HG03066 (cell line): ENCODE data around the gene GATB.

ENCODE experiments used
- ATAC-seq: cut with Tn5 transposase; IDR thresholded peaks from one replicate; pipeline ENCODE4 v1.9.1; 2021; ENCODE audit warnings: low read depth; ENCODE audit not compliant: unreplicated experiment

The GATB gene

GRCh38 chr4:151702256-151702655 lies 58.6 kb downstream of the GATB start:
- no peak for ATAC-seq

GRCh38 chr4:151700566-151701316 lies 60.1 kb downstream of the GATB start:
- ATAC-seq = no peak

- ATAC-seq = no peak
Observed at GRCh38 chr4:151698213-151698612, 62.6 kb downstream of the GATB start.

GRCh38 chr4:151694961-151695720 lies 65.7 kb downstream of the GATB start:
- ATAC-seq = no peak

DNA sequence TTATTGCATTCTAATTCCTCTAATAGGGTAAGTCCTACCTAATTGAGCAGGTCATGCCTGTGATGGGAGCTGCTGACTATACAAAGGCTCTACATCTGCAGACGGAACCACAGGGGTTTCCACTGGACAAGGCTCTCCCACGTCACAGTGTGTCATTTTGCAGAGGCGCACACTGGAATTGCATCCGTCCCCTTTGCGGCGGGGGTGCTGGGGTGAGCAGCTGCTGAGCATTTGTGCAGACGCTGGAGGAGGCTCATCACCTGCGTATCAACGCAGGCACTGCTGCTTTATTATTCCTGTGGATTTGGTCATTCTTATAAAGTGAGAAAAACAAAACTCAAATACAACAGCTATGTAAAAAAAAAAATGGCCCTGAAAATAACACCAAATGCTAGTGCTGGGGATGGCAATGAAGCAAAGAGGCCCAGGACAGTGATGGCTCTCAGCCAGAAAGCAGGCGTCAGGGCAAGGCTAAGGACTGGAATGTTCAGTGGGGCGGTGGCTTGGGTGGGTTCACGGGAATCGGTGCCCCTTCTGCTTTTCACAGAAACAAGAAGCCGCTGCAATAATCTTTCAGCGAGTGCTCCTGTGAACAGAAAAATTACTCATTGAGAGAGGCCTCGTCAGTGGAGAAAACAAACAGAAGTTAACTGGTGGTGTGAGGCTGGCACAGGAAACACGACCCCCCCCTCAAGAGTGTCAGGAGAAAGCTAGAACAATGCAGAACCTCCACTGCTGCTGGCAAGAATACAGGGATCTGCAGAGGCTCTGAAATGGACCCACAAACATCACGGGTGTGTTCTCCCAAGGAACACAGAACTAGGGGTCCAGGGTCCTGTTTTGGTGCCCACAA lies 67.8 kb downstream of the GATB start:
- ATAC-seq = no peak

DNA sequence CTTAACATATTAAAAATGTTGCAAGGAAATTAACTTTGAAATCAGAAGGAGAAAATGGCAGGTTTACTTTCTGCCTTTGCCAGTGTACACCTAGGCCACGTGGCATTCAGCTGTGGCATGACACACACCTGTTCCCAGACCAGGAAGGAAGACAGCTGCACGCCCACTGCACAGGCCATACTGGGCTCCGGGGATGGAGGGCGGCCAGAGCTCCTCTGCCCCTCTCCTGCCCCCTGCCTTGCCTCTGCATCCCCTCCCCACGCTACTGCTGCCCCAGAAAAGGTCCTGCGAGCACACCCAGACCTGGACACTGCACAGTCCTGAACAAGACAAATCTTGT lies 68.4 kb downstream of the GATB start:
- ATAC-seq = no peak

- ATAC-seq = no peak
Observed at GRCh38 chr4:151691639-151692442, 69.0 kb downstream of the GATB start.

DNA sequence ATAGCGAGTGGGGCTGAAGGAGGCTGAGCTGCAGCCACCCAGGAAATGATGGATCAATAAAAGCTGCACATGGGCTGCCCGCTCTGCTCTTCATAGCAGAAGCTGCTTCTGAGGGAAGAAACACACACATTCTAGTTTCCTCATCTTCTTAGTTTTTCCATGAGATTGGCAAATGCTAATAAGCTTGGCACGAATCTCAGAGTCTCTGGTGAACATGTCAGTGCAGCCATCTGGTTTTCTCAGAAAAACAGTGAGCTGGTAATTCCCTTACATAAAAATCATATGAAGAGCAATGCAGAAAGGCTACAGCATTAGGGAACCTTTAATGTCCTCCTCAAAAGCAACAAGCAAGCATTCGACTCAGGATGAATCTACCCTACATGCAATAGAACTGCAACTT lies 69.9 kb downstream of the GATB start:
- no peak for ATAC-seq

DNA sequence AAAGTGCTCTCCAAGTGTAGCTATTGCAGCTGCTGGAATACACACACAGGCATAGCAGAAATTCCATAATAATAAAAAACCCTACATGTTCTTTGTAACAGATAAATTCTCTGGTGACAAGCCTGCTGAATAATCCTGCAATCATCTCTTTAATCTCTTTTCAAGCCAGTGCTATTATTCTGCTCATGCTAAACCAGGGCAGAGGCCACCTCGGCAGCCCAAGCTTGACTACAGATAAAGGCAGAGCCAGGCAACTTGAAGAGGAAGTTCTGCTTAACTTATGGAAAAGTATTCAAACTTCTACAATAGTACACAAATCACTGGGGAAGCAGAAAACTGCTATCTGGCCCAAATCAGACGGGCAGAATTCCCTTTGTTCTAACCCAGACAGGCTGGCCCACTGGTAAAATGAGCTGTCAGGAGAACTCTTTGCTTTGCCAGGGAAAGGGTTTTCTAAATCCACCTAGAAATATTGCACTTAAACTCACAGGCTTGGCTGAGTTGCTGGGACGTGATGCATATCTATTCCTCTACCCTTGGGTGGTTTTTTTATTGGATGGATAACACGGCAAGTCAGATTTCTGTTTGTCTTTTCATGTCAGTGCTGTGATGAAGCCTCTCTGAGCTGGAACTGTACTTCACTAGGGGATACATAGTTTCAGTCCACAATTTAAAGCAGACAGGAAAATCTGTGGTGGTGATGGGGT lies 70.5 kb downstream of the GATB start:
- ATAC-seq = no peak

- no peak for ATAC-seq
Observed at GRCh38 chr4:151689211-151689991, 71.4 kb downstream of the GATB start.

- ATAC-seq = no peak
Observed at GRCh38 chr4:151688785-151689043, 72.1 kb downstream of the GATB start.

- no peak for ATAC-seq
Observed at GRCh38 chr4:151688003-151688784, 72.6 kb downstream of the GATB start.

DNA sequence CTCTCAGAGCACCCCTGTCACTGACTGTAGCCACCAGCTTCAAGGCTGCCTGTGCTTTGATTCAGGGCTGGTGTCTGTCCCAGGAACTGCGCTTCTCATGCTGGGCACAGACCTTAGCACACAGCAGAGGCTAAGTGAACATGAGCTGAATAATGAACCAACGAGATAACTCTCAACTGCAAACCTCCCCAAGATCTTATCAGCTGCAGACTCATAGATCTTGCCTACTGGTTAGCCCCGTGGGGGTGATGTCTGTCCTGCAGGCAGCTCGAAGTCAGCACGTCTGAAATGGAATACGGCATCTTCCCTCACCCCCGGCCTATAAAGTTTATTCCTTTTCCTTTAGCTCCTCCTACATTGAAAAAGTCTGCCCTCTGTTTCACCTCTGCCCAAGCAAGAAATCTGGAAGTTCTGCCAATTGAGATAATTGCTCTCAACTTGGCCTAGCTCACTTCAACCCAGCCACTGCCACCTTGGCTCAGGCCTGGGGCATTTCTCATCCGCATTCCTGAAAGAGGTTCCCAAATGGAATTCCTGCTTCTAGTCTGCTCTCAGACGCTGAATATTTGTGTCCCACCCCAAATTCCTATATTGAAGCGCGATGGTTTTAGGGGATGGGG lies 73.7 kb downstream of the GATB start:
- no peak for ATAC-seq

- no peak for ATAC-seq
Observed at GRCh38 chr4:151685303-151685702, 75.5 kb downstream of the GATB start.

GRCh38 chr4:151681085-151681484 lies 79.7 kb downstream of the GATB start:
- ATAC-seq = no peak

DNA sequence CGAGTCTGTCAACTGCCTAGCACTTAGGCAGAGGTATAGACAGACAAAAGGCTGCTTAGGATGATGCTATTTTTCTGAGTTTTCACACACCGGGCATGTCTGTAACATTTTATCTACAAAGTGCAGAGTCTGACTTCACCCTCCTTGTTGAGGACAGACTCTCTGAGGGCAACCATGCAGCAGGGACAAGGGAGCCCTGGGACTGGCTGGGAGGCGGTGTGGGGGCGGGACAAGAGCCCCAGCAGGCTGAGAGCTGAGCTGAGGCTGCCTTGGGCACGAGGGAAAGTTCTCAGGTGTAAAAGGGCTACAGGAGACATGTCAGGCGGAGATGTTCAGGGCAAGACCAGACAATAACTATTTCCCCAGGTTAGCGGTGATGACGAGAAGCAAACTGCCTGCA lies 81.6 kb downstream of the GATB start:
- ATAC-seq = no peak

DNA sequence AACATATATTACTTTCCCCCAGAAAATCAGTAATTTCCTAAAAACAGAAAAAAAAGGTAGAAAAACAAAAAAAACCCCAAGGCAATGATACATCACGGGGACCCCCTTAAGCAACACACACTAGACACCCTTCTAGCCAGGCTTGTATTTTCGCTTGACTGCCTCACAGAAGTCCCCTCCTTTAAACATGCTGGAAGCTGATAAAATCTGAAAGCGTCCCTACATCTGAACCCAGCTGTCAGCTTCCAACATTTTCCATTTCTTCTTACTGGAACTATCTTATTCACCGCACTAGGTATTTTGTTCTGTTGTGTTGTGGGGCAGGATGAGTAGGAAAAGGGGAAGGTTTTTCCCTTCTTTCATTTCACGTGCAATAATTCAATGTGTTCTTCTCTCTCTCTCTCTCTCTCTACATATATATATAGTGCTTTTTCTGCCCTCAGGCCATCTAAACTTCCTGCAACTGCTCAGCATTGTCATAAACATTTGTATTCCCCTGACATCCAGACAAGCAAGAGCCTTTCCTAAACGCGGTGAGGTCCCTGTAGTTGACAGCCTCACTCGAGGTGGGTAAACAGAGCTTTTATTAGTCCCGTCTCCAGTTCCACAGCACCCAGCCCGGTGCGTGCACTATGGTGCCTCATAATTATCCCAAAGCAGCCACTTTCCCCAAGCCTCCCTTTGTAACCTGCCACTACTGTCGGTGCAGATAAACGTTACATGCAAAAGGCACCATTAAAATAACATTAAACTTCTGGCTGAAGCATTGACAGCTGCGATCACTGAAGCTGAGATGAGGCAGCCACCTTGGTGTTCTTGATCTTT lies 82.5 kb downstream of the GATB start:
- ATAC-seq = no peak
